Thoracic aorta (tissue), 2 donors: ENCODE results near the gene SLC6A3. TPM values are rescaled to one million over a fixed set of nuclear protein-coding genes. Genes with fewer than 3 reads are reported as not detected.

Source experiments
- ATAC-seq: fragments of 150-250 bp; one replicate; pipeline ENCODE4 v1.8.0; 2017; ENCODE audit warnings: low read depth; ENCODE audit not compliant: insufficient number of reproducible peaks, low FRiP score
- DNase-seq: peaks from one replicate; pipeline ENCODE4 v3.0.0-alpha.2; 2020; ENCODE audit warnings: low spot score
- H3K27ac ChIP-seq, 2 donors: fragments of 200-600 bp; sonication (generic); 1 replicate in 1 of 2; 2 replicates in 1 of 2; pipeline ENCODE4 v1.5.1; 2016; ENCODE audit warnings: mild to moderate bottlenecking in 2 of 2, moderate library complexity in 2 of 2
- H3K27me3 ChIP-seq: fragments of 200-600 bp; sonication (generic); replicated peaks from 2 replicates; pipeline ENCODE4 v1.6.0; 2016; ENCODE audit warnings: mild to moderate bottlenecking; ENCODE audit not compliant: insufficient read depth
- H3K36me3 ChIP-seq: fragments of 200-600 bp; sonication (generic); one replicate; pipeline ENCODE4 v1.5.1; 2016
- H3K4me1 ChIP-seq, 2 donors: fragments of 200-600 bp; sonication (generic); 1 replicate in 1 of 2; 2 replicates in 1 of 2; pipeline versions ENCODE4 v1.5.1 to v1.6.0; 2016; ENCODE audit warnings: low read depth in 2 of 2, mild to moderate bottlenecking in 1 of 2; ENCODE audit not compliant: control insufficient read depth in 1 of 2
- H3K4me3 ChIP-seq: fragments of 200-600 bp; sonication (generic); 2 replicates; pipeline ENCODE4 v1.5.1; 2016; ENCODE audit warnings: mild to moderate bottlenecking
- H3K9me3 ChIP-seq: fragments of 200-600 bp; sonication (generic); 2 replicates; pipeline ENCODE4 v1.5.1; 2016
- CTCF ChIP-seq: fragments of 200-600 bp; sonication (generic); IDR thresholded peaks from one replicate; pipeline ENCODE4 v1.5.1; 2019; ENCODE audit warnings: antibody characterized with exemption
- total RNA-seq, 2 donors: library from RNA; depleted of rRNA; stranded (reverse); fragments of >200 nt; gene quantifications; one replicate each; pipeline versions ENCODE4 v1.1.0 to v1.2.3, GENCODE V29; 2016

The SLC6A3 gene
- total RNA-seq, 2 donors from 2014 or later = 0.14 TPM; not detected in 1

DNA sequence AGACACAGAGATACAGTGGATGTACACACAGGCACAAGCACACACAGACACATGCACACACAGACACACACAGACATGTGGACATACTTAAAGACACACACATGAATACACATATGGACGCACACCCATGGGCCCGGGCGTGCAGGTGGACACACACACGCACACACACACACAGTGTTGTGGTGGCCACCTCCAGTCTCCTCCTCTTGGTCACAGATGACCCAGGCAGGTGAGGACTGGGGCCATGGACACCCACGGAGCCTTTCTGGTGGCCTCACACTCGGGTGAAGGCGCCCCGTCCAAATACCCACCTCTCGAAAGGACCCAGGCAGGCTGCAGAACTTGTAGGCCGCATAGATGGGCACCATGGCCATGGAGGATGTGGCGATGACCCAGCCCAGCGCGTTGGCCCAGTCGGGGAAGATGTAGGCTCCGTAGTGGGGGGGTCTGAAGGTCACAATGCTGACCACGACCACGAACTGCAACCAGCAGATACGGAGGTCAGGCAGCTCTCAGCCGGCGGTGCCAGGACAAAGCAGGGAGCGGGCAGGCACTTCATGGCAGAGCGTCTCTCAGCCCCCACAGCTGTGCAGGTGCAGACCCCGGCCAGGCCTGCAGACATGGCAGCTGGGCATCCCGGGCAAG is 42.5 kb downstream of the SLC6A3 start:
- DNase-seq = no peak
- no peaks in the 10 kb centered on the region for H3K4me1 ChIP-seq
- H3K9me3 ChIP-seq = no peaks in the 10 kb centered on the region
- H3K27me3 ChIP-seq = peaks cover 4% of the 10 kb centered on the region
- no peak for ATAC-seq
- TF ChIP-seq CTCF = no peak
- no peak overlapping the region for H3K4me3 ChIP-seq
- H3K36me3 ChIP-seq = no peaks in the 10 kb centered on the region
- no peak overlapping the region for H3K27ac ChIP-seq

DNA sequence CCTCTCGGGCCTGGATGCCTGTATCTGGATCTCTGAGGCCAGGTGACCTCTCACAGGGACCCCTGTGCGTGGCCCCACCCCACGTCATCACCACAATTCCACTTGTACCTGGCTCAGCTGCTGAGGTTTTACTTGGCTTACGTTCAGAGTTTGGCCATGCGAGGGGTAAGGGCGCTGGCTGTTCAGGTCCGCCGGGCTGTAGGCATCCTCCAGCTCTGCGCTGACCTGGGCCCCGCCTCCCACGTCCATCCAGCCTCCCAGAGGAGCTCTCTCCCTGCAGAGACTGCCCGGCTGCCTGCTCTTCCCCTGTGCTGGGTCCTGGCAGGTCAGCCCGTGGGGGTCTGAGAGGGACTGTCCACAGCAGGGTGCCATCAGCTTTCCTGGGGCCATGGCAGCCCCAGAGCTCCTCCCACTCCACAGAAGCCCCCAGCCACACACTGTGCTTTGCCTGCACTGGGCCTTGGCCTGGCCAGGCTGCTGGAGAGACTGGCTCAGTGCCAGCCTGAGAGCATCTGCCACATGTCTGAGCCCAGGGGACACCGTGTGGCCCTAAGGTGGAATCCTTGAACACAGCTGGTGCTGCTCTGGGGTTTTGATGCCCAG is 43.6 kb downstream of the SLC6A3 start:
- DNase-seq = no peak
- H3K27ac ChIP-seq = no peak overlapping the region
- no peaks in the 10 kb centered on the region for H3K9me3 ChIP-seq
- no peak for TF ChIP-seq CTCF
- ATAC-seq = no peak
- H3K36me3 ChIP-seq = no peaks in the 10 kb centered on the region
- H3K27me3 ChIP-seq = peaks cover 4% of the 10 kb centered on the region
- no peaks in the 10 kb centered on the region for H3K4me1 ChIP-seq
- no peak overlapping the region for H3K4me3 ChIP-seq

GRCh38 chr5:1400936-1401335 is 44.3 kb downstream of the SLC6A3 start:
- Histone ChIP-seq H3K4me3 (no peak overlapping the region), H3K4me1 (no peaks in the 10 kb centered on the region), H3K27me3 (peaks cover 4% of the 10 kb centered on the region), H3K9me3 (no peaks in the 10 kb centered on the region), H3K36me3 (no peaks in the 10 kb centered on the region), H3K27ac (no peak overlapping the region)
- TF ChIP-seq CTCF = no peak
- DNase-seq = no peak
- no peak for ATAC-seq

- Histone ChIP-seq H3K27ac (no peak overlapping the region), H3K36me3 (no peaks in the 10 kb centered on the region), H3K27me3 (peaks cover 4% of the 10 kb centered on the region), H3K4me3 (no peak overlapping the region), H3K9me3 (no peaks in the 10 kb centered on the region), H3K4me1 (no peaks in the 10 kb centered on the region)
- no peak for ATAC-seq
- DNase-seq = no peak
- no peak for TF ChIP-seq CTCF
These were observed 44.9 kb downstream of the SLC6A3 start for GRCh38 chr5:1400211-1400855.

GRCh38 chr5:1399737-1400136 is 45.5 kb downstream of the SLC6A3 start:
- TF ChIP-seq CTCF = no peak
- peaks cover 4% of the 10 kb centered on the region for H3K27me3 ChIP-seq
- H3K4me3 ChIP-seq = no peak overlapping the region
- no peak overlapping the region for H3K27ac ChIP-seq
- H3K9me3 ChIP-seq = no peaks in the 10 kb centered on the region
- ATAC-seq (no peak), DNase-seq (no peak)
- no peaks in the 10 kb centered on the region for H3K36me3 ChIP-seq
- no peaks in the 10 kb centered on the region for H3K4me1 ChIP-seq
